GM03348 (cell line): Measurements from ENCODE around the gene TBC1D19.

Experiments
- DNase-seq: peaks from one replicate; pipeline ENCODE4 v3.0.0; 2012; ENCODE audit warnings: low spot score

Gene TBC1D19

DNA sequence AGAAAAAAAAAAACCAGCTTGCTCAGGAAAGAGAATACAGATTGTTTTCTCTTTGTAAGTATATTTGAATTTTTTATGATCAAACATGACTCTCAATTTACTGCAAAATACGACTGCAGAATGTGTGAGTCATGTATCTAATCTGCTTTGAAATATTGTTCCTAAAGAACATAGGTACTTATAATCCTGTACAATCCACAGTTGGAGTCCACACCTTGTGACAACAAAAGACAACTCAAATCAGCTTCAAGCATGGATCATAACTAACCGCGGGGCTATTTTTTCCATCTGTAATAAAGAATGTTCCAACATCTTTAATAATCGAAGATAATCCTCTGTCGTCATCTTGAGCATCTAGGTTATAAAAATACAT is 198.9 kb downstream of the TBC1D19 start:
- no peak for DNase-seq

GRCh38 chr4:26784207-26784865 is 200.5 kb downstream of the TBC1D19 start:
- no peak for DNase-seq

DNA sequence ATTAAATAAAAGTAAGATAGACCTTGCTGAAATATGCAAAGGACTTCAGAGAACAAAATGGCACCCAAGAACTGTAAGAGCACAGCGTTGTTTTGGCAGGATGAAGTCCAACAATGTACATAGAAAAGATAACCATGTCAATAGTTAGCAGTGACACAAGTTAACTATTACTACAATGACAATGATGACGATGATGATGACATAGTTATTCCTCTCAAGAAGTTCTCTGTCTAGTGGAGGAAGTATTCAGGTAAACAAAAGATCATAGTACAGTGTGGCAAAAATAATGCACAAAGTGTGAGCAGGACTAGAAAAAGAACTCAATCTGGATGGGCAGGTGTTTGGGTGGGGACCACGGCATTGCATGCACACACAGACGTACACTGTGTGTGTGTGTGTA is 201.4 kb downstream of the TBC1D19 start:
- no peak for DNase-seq

GRCh38 chr4:26785810-26786209 is 201.9 kb downstream of the TBC1D19 start:
- DNase-seq, result no peak

DNA sequence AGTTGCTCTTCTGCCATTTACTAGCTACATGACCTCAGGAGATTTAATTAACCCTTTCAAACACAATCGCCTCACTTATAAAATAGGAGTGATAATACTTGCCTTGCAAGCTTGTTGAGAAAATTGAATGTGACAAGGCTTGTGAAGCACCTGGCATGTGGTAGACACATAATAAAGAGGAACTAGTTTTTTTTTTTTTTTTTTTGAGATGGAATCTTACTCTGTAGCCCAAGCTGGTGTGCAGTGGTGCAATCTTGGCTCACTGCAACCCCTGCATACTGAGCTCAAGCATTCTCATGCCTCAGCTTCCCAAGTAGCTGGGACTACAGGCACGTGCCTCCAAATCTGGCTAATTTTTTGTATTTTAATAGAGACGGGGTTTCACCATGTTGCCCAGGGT is 203.0 kb downstream of the TBC1D19 start:
- DNase-seq, result no peak

GRCh38 chr4:26787461-26788340 is 203.8 kb downstream of the TBC1D19 start:
- DNase-seq, result peak; percentile 51

GRCh38 chr4:26788341-26788733 is 204.5 kb downstream of the TBC1D19 start:
- DNase-seq, result no peak

GRCh38 chr4:26789208-26789607 is 205.3 kb downstream of the TBC1D19 start:
- DNase-seq, result no peak

DNA sequence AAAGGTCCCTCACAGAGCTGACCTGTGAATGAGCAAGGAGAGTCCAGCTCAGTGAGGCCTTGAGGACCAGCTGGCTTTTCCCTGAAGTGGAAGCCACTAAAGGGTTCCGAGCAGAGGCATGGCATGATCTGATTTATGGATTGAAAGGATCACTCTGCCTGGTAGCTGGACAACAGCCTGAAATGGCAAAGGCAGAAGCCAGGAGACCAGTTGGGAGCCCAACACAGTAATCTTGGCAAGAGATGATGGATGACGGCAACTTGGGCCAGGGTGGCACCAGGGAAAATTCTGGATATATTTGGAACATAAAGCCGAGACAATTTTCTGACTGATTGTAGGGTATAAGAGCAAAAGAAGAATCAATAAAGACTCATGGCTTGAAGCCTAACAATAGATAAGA is 207.5 kb downstream of the TBC1D19 start:
- no peak for DNase-seq

GRCh38 chr4:26792639-26793038 is 208.8 kb downstream of the TBC1D19 start:
- DNase-seq, result no peak

GRCh38 chr4:26793735-26794134 is 209.9 kb downstream of the TBC1D19 start:
- no peak for DNase-seq

DNA sequence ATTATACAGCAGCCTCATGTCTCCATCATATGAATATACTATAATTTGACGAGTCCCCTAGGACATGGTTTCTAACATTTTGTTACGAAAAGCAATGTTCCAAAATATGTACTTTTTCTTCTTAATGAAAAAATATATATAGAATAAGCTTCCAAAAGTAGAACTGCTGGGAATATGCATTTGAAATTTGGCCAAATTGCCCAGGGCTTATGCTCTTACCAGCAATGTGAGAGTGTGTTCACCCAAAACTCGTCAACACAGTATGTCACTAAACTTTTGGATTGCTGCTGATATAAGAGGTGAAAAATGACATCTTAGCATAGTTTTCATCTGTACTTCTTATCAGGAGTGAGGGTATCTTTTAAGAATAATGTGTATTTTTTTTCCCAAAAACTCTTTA is 212.2 kb downstream of the TBC1D19 start:
- no peak for DNase-seq

DNA sequence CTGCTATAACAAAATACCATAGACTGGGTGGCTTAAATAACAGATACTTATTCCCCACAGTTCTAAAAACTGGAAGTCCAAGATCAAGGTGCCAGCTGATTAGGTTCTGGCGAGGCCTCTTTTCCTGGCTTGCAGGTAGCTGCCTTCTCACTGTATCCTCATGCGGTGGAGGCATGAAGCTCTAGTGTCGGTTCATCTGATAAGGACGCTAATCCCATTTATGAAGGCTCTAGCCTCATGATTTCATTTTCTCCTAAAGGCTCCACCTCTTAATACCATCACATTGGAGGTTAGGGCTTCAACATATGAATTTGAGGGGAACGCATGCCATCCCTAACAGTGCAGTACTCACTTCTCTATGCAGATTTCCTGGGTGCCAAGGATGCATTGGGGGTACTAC is 218.9 kb downstream of the TBC1D19 start:
- DNase-seq, result no peak

GRCh38 chr4:26803211-26803861 is 219.5 kb downstream of the TBC1D19 start:
- DNase-seq, result peak; percentile 33

GRCh38 chr4:26804451-26804850 is 220.6 kb downstream of the TBC1D19 start:
- no peak for DNase-seq

- DNase-seq, result peak; percentile 27
Observed at GRCh38 chr4:26804925-26805324, 221.0 kb downstream of the TBC1D19 start.
